Heart left ventricle (tissue), 16 donors: ENCODE data around the gene OGA. TPM values are rescaled to one million over a fixed set of nuclear protein-coding genes. Genes with fewer than 3 reads are reported as not detected.

ENCODE experiments used
- ATAC-seq, 4 donors: fragments of 200-7000 bp; cut with Tn5 transposase; one replicate each; pipeline ENCODE4 v1.9.1; 2020 to 2022; ENCODE audit warnings: moderate library complexity in 4 of 4, mild to moderate bottlenecking in 3 of 4, moderate number of reproducible peaks in 1 of 4
- DNase-seq, 5 donors: peaks; one replicate each; pipeline ENCODE4 v3.0.0-alpha.2; 2020
- H3K27ac ChIP-seq, 12 donors: fragments of 200-600 bp; sonication (generic) in 4 of 12; one replicate each; pipeline versions ENCODE4 v1.5.0 to v1.8.0; 2016 to 2022; ENCODE audit warnings: mild to moderate bottlenecking in 2 of 12
- H3K27me3 ChIP-seq, 9 donors: fragments of 200-600 bp; sonication (generic) in 2 of 9; one replicate each; pipeline versions ENCODE4 v1.5.1 to v1.8.0; 2016 to 2022; ENCODE audit warnings: mild to moderate bottlenecking in 3 of 9
- H3K36me3 ChIP-seq, 9 donors: fragments of 200-600 bp; sonication (generic) in 2 of 9; one replicate each; pipeline versions ENCODE4 v1.5.0 to v1.8.0; 2018 to 2022; ENCODE audit warnings: mild to moderate bottlenecking in 2 of 9
- H3K4me1 ChIP-seq, 12 donors: fragments of 200-600 bp; sonication (generic) in 4 of 12; one replicate each; pipeline versions ENCODE4 v1.5.0 to v1.8.0; 2016 to 2022; ENCODE audit warnings: mild to moderate bottlenecking in 3 of 12
- H3K4me3 ChIP-seq, 12 donors: fragments of 200-600 bp; sonication (generic) in 4 of 12; one replicate each; pipeline versions ENCODE4 v1.5.0 to v1.8.0; 2017 to 2022; ENCODE audit warnings: mild to moderate bottlenecking in 9 of 12, moderate library complexity in 4 of 12
- H3K9me3 ChIP-seq, 12 donors: fragments of 200-600 bp; sonication (generic) in 4 of 12; one replicate each; pipeline versions ENCODE4 v1.5.0 to v1.8.0; 2016 to 2022; ENCODE audit warnings: mild to moderate bottlenecking in 1 of 12
- CTCF ChIP-seq, 12 donors: fragments of 200-600 bp; sonication (generic) in 4 of 12; IDR thresholded peaks; one replicate each; pipeline versions ENCODE4 v1.5.0 to v1.8.0; 2018 to 2022; ENCODE audit warnings: antibody characterized with exemption in 12 of 12, mild to moderate bottlenecking in 5 of 12
- POLR2A ChIP-seq, 2 donors: fragments of 450-650 bp; IDR thresholded peaks; one replicate each; pipeline ENCODE4 v1.6.1; 2017; ENCODE audit warnings: antibody characterized with exemption in 2 of 2, mild to moderate bottlenecking in 2 of 2, moderate library complexity in 2 of 2
- WGBS, 4 donors: extraction: QIAGEN DNeasy Blood & Tissue Kit in 2 of 4; methylation state at CpG; one replicate each; pipeline versions ENCODE4 v1.1.5 to v1.1.7; 2013 to 2018; 5-methylcytosine and 5-hydroxymethylcytosine counted together
- intact Hi-C, 10 donors: fragments of 100-400 bp; cut with DNase I; formaldehyde crosslinking; loops; one replicate each; pipeline versions ENCODE4 v1.11.1 to v1.14.2; 2022
- polyA plus RNA-seq, 2 donors: library from polyadenylated mRNA; stranded (reverse); fragments of 200-250 nt; gene quantifications; one replicate each; pipeline ENCODE4 v1.2.3, GENCODE V29; 2013
- total RNA-seq, 9 donors: library from RNA; depleted of rRNA in 2 of 9; stranded (reverse); fragments of >200 nt in 2 of 9; fragmentation: NEBNext Ultra II Directional in 3 of 9; extraction: Animal tissue kit (Norgen Biotek cat#: 25700) in 3 of 9; gene quantifications; one replicate each; pipeline versions ENCODE4 v1.1.0 to v1.2.4, GENCODE V29; 2016 to 2023
- donor health status: ischemic (EF 13 %, LVEDD 7.1; RV severe dilation, severe dysfunction).
- donor health status: healthy with polysubstance abuse.
- donor health status: DM: no; HTN: yes; CAD: no.
- donor health status: DM: no; HTN: no; CAD: no.
- donor health status: ischemic (EF 25% LVEDD 6.9; RV normal size, moderate dysfunction).
- donor health status: ischemic (EF 25% LVEDD 5.7; RV mildly dilated, moderate dysfunction).
- donor health status: healthy.
- donor health status: DM: yes; HTN: yes; CAD: no.
- donor health status: ischemic (EF 35%, LVEDD 5.7; RV mildly dilated, moderate dysfunction).
- donor health status: nonischemic (EF 11% LVEDD 7.7; RV severe dilation, severe dysfunction).
- donor health status: DM: yes; HTN: yes; CAD: no.
- donor health status: PGD.
- donor health status: ischemic (EF 29% LVEDD 5.4; RV normal size, mild dysfunction).
- donor health status: nonischemic (EF 23%, LVEDD 6.1; RV moderate dilation, normal function).

OGA gene
- total and polyA plus RNA-seq, 11 donors: 42.1 to 164 (median 90.7) TPM

GRCh38 chr10:101781655-101781983, 36.6 kb downstream of the OGA start:
- no peak for DNase-seq
- peaks cover 0 to 31% (median 14%) of the 10 kb centered on the region in 9 donors for H3K27me3 ChIP-seq
- no peak for ATAC-seq
- TF ChIP-seq POLR2A (IDR thresholded peaks at IDR 0.05): no peak
- no peak for TF ChIP-seq CTCF (IDR thresholded peaks at IDR 0.05)
- no peak overlapping the region for H3K27ac ChIP-seq
- peaks cover 0 to 29% (median 28%) of the 10 kb centered on the region in 9 donors for H3K36me3 ChIP-seq
- H3K9me3 ChIP-seq: no peaks in the 10 kb centered on the region
- intact Hi-C loops: loop anchor here in 8 of 10 donors (2.0 to 5.0 kb wide), 5 partner anchors 36 to 569 kb away; partner anchors contain the start of gene OGA (in 1 of the 8)
- WGBS, 4 donors: 75 to 87% (median 81%) methylated on average over 7 of the region's 7 CpGs
- no peak overlapping the region for H3K4me3 ChIP-seq
- H3K4me1 ChIP-seq: peaks cover 0 to 55% (median 38%) of the 10 kb centered on the region in 12 donors

- Histone ChIP-seq H3K9me3 (no peaks in the 10 kb centered on the region), H3K27ac (no peak overlapping the region), H3K27me3 (peaks cover 0 to 37% (median 18%) of the 10 kb centered on the region in 9 donors), H3K4me3 (no peak overlapping the region), H3K4me1 (peaks cover 0 to 58% (median 42%) of the 10 kb centered on the region in 12 donors), H3K36me3 (peaks cover 0 to 24% (median 22%) of the 10 kb centered on the region in 9 donors)
- TF ChIP-seq POLR2A (IDR thresholded peaks at IDR 0.05) (no peak), CTCF (IDR thresholded peaks at IDR 0.05) (peak; percentile 72 to 91 (median 81))
- intact Hi-C loops: loop anchor here in 9 of 10 donors (1.0 to 5.0 kb wide), 6 partner anchors 36 to 569 kb away; partner anchors contain the start of gene OGA (in 1 of the 9)
- WGBS, 4 donors: 58 to 67% (median 62%) methylated on average over 7 to 14 of the region's 14 CpGs
- DNase-seq (peak in 4 of 5 donors; percentile 53 to 79 (median 63)), ATAC-seq (peak in 3 of 4 donors; percentile 45 to 61 (median 50))
These were observed 37.2 kb downstream of the OGA start for GRCh38 chr10:101780818-101781654.

GRCh38 chr10:101780187-101780817, 37.9 kb downstream of the OGA start:
- intact Hi-C loops: loop anchor here in 9 of 10 donors (1.0 to 5.0 kb wide), 6 partner anchors 37 to 568 kb away; partner anchors contain the start of gene OGA (in 1 of the 9)
- no peak for ATAC-seq
- H3K27ac ChIP-seq: no peak overlapping the region

More at GRCh38 chr10:101780187-101780817, 37.9 kb downstream of the OGA start:
- Histone ChIP-seq H3K27me3 (peaks cover under 1 to 44% (median 21%) of the 10 kb centered on the region in 9 donors), H3K4me3 (peak overlapping the region in 10 of 12 donors; percentile 10 to 58 (median 45)), H3K4me1 (peaks cover 0 to 61% (median 43%) of the 10 kb centered on the region in 12 donors), H3K36me3 (peaks cover 0 to 16% (median 14%) of the 10 kb centered on the region in 9 donors), H3K9me3 (no peaks in the 10 kb centered on the region)
- 16 to 30% (median 18%) methylated on average over 11 to 17 of the region's 17 CpGs for WGBS, 4 donors
- TF ChIP-seq POLR2A (IDR thresholded peaks at IDR 0.05): no peak
- peak in 3 of 12 donors; percentile 3 to 23 (median 15) for TF ChIP-seq CTCF (IDR thresholded peaks at IDR 0.05)
- no peak for DNase-seq
